Omental fat pad (tissue), 4 donors: ENCODE measurements around the gene RSRC1. TPM values are rescaled to one million over a fixed set of nuclear protein-coding genes. Genes with fewer than 3 reads are reported as not detected.

ENCODE experiments used
- ATAC-seq: fragments of 150-250 bp; one replicate; pipeline ENCODE4 v1.9.1; 2016; ENCODE audit warnings: mild to moderate bottlenecking, moderate library complexity; ENCODE audit not compliant: low FRiP score
- DNase-seq: peaks from one replicate; pipeline ENCODE4 v3.0.0-alpha.2; 2019; ENCODE audit warnings: low spot score
- CTCF ChIP-seq, 3 donors: fragments of 450-650 bp; IDR thresholded peaks; one replicate each; pipeline ENCODE4 v1.5.1; 2016 to 2017; ENCODE audit warnings: antibody characterized with exemption in 3 of 3, mild to moderate bottlenecking in 3 of 3, moderate library complexity in 2 of 3
- total RNA-seq, 4 donors: library from RNA; depleted of rRNA; stranded (reverse); fragments of >200 nt; gene quantifications; one replicate each; pipeline ENCODE4 v1.1.0, GENCODE V29; 2016

RSRC1 gene
- total RNA-seq, 4 donors from 2014 or later: 30.7 to 48.9 (median 40.9) TPM

DNA sequence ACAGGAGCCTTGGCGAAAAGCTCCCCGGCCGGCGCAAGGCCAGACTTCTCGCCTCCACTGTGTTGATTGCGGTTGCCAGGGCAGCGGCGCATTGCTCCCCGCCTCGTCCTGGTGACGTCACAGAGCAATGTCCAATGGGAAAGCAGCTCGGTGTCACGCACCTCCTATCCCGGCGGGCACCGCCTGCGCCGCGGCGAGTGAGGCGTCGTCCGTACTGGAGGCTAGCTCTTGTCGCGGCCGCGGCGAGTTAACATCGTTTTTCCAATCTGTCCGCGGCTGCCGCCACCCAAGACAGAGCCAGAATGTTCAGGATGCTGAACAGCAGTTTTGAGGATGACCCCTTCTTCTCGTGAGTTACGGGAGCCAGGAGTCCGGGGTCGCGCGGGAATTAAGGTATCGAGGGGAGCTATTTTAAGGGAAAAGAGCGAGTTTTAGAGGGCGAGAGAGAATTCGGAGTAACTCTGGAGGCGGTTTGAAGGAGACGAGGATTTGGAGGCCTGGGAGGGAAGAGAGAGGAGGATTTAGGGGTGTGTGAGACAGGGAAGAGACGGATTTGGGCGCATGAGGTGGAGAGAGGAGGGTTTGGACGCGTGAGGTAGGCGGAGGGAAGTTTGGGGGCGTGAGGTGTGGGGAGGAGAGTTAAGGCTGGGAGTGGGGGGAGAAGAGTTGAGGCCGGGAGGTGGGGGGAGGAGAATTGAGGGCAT is 461.3 kb downstream of the RSRC1 start, which contains the start of gene MLF1:
TSS of gene MLF1 (plus strand) at position 196 of the 704 bp plus-strand sequence. CDS start at position 303, 107 bp downstream.
- DNase-seq: peak; percentile 91
- ATAC-seq: peak; percentile 100
- no peak for TF ChIP-seq CTCF (IDR thresholded peaks at IDR 0.05)

DNA sequence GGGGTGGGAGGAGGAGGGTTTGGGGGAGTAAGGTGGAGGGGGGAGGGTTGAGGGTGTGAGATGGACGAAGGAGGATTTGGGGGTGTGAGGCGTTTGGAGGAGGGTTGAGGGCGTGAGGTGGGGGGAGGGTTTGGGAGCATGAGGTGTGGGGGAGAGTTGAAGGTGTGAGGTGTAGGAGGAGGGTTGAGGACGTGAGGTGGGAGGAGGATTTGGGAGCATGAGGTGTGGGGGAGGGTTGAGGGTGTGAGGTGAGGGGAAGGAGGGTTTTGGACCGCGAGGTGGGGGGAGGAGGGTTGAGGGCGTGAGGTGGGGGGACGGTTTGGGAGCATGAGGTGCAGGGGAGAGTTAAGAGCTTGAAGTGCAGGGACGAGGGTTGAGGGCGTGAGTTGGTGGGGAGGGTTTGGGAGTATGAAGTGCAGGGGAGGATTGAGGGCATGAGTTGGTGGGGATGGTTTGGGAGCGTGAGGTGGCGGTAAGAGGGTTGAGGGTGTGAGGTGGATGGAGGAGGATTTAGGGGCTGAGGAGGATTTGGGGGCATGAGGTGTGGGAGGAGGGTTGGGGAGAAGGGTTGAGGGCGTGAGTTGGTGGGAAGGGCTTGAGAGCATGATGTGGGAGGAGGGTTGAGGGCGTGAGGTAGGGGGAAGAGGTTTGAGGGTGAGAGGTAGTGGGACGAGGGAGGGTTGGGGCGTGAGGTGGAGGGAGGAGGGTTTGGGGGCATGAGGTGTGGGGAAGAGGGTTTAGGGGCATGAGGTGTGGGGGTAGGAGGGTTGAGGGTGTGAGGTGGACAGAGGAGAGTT is 462.3 kb downstream of the RSRC1 start:
- DNase-seq: no peak
- no peak for ATAC-seq

GRCh38 chr3:158572766-158573060 is 462.8 kb downstream of the RSRC1 start:
- DNase-seq (no peak), ATAC-seq (no peak)
- no peak for TF ChIP-seq CTCF (IDR thresholded peaks at IDR 0.05)

More for the DNA sequence above, 462.3 kb downstream of the RSRC1 start:
- no peak for TF ChIP-seq CTCF (IDR thresholded peaks at IDR 0.05)

GRCh38 chr3:158573714-158574113 is 463.8 kb downstream of the RSRC1 start:
- ATAC-seq: no peak
- DNase-seq: no peak
- TF ChIP-seq CTCF (IDR thresholded peaks at IDR 0.05): no peak

GRCh38 chr3:158574646-158575045 is 464.8 kb downstream of the RSRC1 start:
- TF ChIP-seq CTCF (IDR thresholded peaks at IDR 0.05): no peak
- ATAC-seq (no peak), DNase-seq (no peak)

DNA sequence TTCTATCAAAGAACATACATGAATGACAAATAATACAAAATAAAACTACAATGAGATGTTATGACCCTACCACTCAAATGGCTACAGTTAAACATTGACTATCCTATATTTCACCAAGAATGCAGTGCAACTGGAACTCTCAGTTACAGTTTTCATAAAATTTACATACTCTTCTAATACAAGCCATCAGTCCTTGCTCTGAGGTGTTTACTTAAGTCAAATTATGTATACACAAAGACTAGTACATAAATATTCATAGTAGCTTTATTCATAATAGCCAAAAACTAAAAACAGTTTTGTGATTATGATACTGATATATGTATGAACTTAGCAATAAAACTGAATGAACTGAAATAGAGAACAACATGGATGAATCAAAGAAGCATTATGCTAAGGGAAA is 480.3 kb downstream of the RSRC1 start:
- DNase-seq (no peak), ATAC-seq (no peak)
- TF ChIP-seq CTCF (IDR thresholded peaks at IDR 0.05): no peak

Other genes starting within 250 kb of the RSRC1 start
- 1 to 10 TPM in 1 of 4 donors, under 1 TPM in 3; 0.28 to 1.3 (median 0.55) TPM for gene SHOX2, start 3.7 kb upstream of the RSRC1 start, total RNA-seq